Endothelial cell of umbilical vein (primary cell): Measurements from ENCODE around the gene PERCC1. TPM values are rescaled to one million over a fixed set of nuclear protein-coding genes. Genes with fewer than 3 reads are reported as not detected.

Experiments
- BruUV-seq: library from RNA; stranded (reverse); fragments of 400-500 nt; replicated peaks from 2 replicates; lab custom pipeline; 2021; lab: Mats Ljungman, UMichigan
- CTCF ChIA-PET: fragments of 300-600, 350-600 bp; sonication (Branson Sonifier 250); formaldehyde crosslinking; loops from one replicate; lab custom pipeline; 2021; ENCODE audit warnings: antibody characterized with exemption, inconsistent platforms; lab: Charles Lee
- POLR2A ChIA-PET: fragments of 300-600, 350-600 bp; sonication (Branson Sonifier 250); formaldehyde crosslinking; loops from one replicate; lab custom pipeline; 2021; ENCODE audit warnings: antibody characterized with exemption, inconsistent platforms; lab: Charles Lee
- DNase-seq: peaks from one replicate; pipeline ENCODE4 v3.0.0-alpha.2; 2011; ENCODE audit warnings: low read depth, low spot score
- FAIRE-seq: peaks from 2 replicates; lab custom pipeline; 2011; peaks lifted over from hg19 to GRCh38; lab: Jason Lieb, UNC
- H2AFZ ChIP-seq: 2 replicates; pipeline ENCODE4 v1.6.0; 2012; ENCODE audit warnings: low read depth, low read length, control low read depth, inconsistent platforms
- H3K27ac ChIP-seq: 2 replicates; pipeline ENCODE4 v1.5.1; 2011; ENCODE audit warnings: low read depth, mild to moderate bottlenecking, control low read depth, low read length, moderate library complexity; ENCODE audit not compliant: insufficient read depth
- H3K27me3 ChIP-seq, 2 experiments: 2 replicates each; pipeline versions ENCODE4 v1.6.0 to v1.6.1; 2011; ENCODE audit warnings: low read length in 2 of 2, mixed read lengths in 1 of 2; ENCODE audit not compliant: control insufficient read depth in 2 of 2, insufficient read depth in 2 of 2
- H3K36me3 ChIP-seq, 2 experiments: 2 replicates in 1 of 2; 3 replicates in 1 of 2; pipeline ENCODE4 v1.5.1; 2011; ENCODE audit warnings: low read length in 2 of 2, mild to moderate bottlenecking in 1 of 2, moderate library complexity in 1 of 2; ENCODE audit not compliant: control insufficient read depth in 2 of 2, insufficient read depth in 2 of 2; ENCODE audit errors: extremely low read depth in 1 of 2
- H3K4me1 ChIP-seq: 3 replicates; pipeline ENCODE4 v1.5.1; 2011; ENCODE audit warnings: mild to moderate bottlenecking, low read length; ENCODE audit not compliant: control insufficient read depth, insufficient read depth; ENCODE audit errors: extremely low read depth
- H3K4me2 ChIP-seq: 2 replicates; pipeline ENCODE4 v1.6.1; 2011; ENCODE audit warnings: low read length, control low read depth, mixed read lengths; ENCODE audit not compliant: insufficient read depth
- H3K4me3 ChIP-seq, 3 experiments: fragments of 200-600 bp in 1 of 3; sonication (generic), shearing (Covaris generic) in 1 of 3; replicated peaks in 1 of 3; 2 replicates each; pipeline ENCODE4 v1.5.1; 2011 to 2016; ENCODE audit warnings: control low read depth in 3 of 3, low read length in 3 of 3, mild to moderate bottlenecking in 2 of 3, inconsistent platforms in 1 of 3, low read depth in 1 of 3, moderate library complexity in 1 of 3; ENCODE audit not compliant: insufficient read depth in 1 of 3
- H3K79me2 ChIP-seq: 2 replicates; pipeline ENCODE4 v1.6.0; 2012; ENCODE audit warnings: low read length, inconsistent platforms; ENCODE audit not compliant: control insufficient read depth, insufficient read depth
- H3K9ac ChIP-seq: replicated peaks from 2 replicates; pipeline ENCODE3; 2011; ENCODE audit warnings: low read length, control low read depth; ENCODE audit not compliant: insufficient read depth; ENCODE audit errors: extremely low read depth
- H3K9me1 ChIP-seq: replicated peaks from 3 replicates; pipeline ENCODE4 v1.6.0; 2011; ENCODE audit warnings: mild to moderate bottlenecking, low read length; ENCODE audit not compliant: control insufficient read depth, insufficient read depth; ENCODE audit errors: extremely low read depth
- H3K9me3 ChIP-seq: replicated peaks from 2 replicates; pipeline ENCODE4 v1.5.1; 2012; ENCODE audit warnings: low read length, inconsistent platforms; ENCODE audit not compliant: control insufficient read depth, insufficient read depth
- H4K20me1 ChIP-seq: replicated peaks from 2 replicates; pipeline ENCODE3; 2011; ENCODE audit warnings: mild to moderate bottlenecking, low read length; ENCODE audit not compliant: control insufficient read depth, insufficient read depth; ENCODE audit errors: extremely low read depth
- CTCF ChIP-seq, 2 donors: IDR thresholded peaks; 1 replicate in 1 of 2; 2 replicates in 1 of 2; pipeline ENCODE4 v1.5.1; 2011; ENCODE audit warnings: low read length in 2 of 2, mild to moderate bottlenecking in 2 of 2, moderate library complexity in 2 of 2, control low read depth in 1 of 2, inconsistent platforms in 1 of 2, low read depth in 1 of 2; ENCODE audit not compliant: insufficient read depth in 1 of 2; ENCODE audit errors: extremely low read depth in 1 of 2
- EZH2 ChIP-seq: IDR thresholded peaks from 2 replicates; pipeline ENCODE4 v1.6.1; 2012; ENCODE audit warnings: borderline replicate concordance, low read depth, mild to moderate bottlenecking, moderate library complexity, low read length, inconsistent platforms; ENCODE audit not compliant: severe bottlenecking
- FOS ChIP-seq: IDR thresholded peaks from 2 replicates; pipeline ENCODE4 v1.6.1; 2011; ENCODE audit warnings: mild to moderate bottlenecking, low read length, moderate library complexity, borderline replicate concordance; ENCODE audit not compliant: insufficient read depth
- GATA2 ChIP-seq: IDR thresholded peaks from 2 replicates; pipeline ENCODE4 v1.7.0; 2011; ENCODE audit warnings: low read depth, mild to moderate bottlenecking, moderate library complexity, mixed read lengths, low read length; ENCODE audit not compliant: insufficient read length, insufficient read depth
- JUN ChIP-seq: IDR thresholded peaks from 2 replicates; pipeline ENCODE4 v1.6.1; 2011; ENCODE audit warnings: borderline replicate concordance, low read depth; ENCODE audit not compliant: insufficient read length, insufficient read depth
- MAX ChIP-seq: IDR thresholded peaks from 2 replicates; pipeline ENCODE4 v1.6.1; 2011; ENCODE audit not compliant: insufficient read depth, insufficient read length
- MYC ChIP-seq: IDR thresholded peaks from one replicate; pipeline ENCODE4 v1.6.1; 2011; ENCODE audit warnings: mild to moderate bottlenecking, low read depth, low read length
- POLR2AphosphoS5 ChIP-seq: IDR thresholded peaks from 2 replicates; pipeline ENCODE4 v1.6.1; 2012; ENCODE audit warnings: low read depth, mild to moderate bottlenecking, control low read depth, low read length, moderate library complexity; ENCODE audit not compliant: insufficient read depth
- dilution Hi-C: fragments of 300-500 bp; cut with MboI; formaldehyde crosslinking; loops from one replicate; pipeline ENCODE4 v1.15.0; 2019; ENCODE audit warnings: low sequenced_read_pairs; ENCODE audit not compliant: extremely low pct_ligation_motif_present
- intact Hi-C: fragments of 100-400 bp; cut with micrococcal nuclease; formaldehyde crosslinking; loops from one replicate; pipeline ENCODE4 v1.10.0; 2022
- polyA plus RNA-seq, 4 experiments: library from polyadenylated mRNA; depleted of rRNA in 3 of 4; stranded (reverse) in 3 of 4; unstranded in 1 of 4; fragments of >200 nt; gene quantifications; 2 replicates each; pipeline versions ENCODE4 v1.2.1 to v1.2.3, GENCODE V29; 2011 to 2012; ENCODE audit warnings: missing spikeins in 1 of 4
- total RNA-seq: library from RNA; stranded (reverse); gene quantifications from 2 replicates; pipeline ENCODE4 v1.2.3, GENCODE V29; 2021

PERCC1 gene
- total and polyA plus RNA-seq, 2 donors (not counting 3 experiments of a cell fraction or from before 2014, with no cell fraction given), result not detected

DNA sequence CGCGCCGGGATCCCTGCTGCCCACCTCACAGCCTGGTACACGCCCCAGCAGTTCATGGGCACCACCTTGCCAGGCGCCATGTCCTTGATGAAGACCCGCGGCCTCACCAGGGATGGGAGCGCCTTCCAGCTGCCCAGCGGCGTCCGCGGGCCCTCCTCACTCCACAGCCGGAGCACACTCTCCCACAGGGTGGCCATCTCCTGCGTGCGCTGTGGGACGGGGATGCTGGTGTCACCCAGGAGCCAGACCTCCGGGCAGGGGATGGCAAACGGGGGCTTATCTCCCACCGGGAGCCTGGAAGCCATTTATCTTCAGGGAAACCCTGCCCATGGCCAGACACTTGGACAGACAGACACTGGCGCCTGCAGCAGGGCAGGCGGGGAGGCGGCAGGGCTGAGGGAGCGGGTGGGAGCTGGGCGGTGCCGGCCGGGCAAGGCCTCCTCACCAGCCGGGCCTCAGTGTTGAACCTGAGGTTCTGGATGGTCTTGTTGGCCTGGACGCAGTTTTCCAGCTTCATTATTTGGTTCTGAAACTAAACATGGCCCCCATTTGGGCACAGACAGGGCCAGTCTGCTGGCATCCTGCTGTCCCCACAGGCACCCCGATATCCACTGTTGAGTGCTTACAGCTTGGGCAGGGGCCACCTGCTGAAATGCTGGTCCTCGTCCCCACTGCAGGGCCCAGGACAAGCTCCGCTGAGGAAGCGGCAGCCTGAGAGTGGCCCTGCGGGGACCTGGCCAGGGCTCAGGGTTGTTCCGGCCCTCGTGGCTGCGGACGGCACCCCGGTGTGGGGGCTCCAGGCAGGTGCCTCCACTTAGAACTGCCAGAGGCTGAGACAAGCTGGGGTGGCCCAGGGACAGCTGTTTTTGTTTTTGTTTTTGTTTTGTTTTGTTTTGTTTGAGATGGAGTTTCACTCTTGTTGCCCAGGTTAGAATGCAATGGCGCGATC, 4.0 kb downstream of the PERCC1 start:
- Histone ChIP-seq H4K20me1 (no peaks in the 10 kb centered on the region), H3K79me2 (no peaks in the 10 kb centered on the region), H3K36me3 (no peaks in the 10 kb centered on the region), H3K27me3 (no peaks in the 10 kb centered on the region), H3K9me1 (no peaks in the 10 kb centered on the region), H3K27ac (no peak overlapping the region), H2AFZ (no peak overlapping the region), H3K4me3 (no peak overlapping the region), H3K4me2 (no peak overlapping the region), H3K4me1 (no peaks in the 10 kb centered on the region), H3K9me3 (no peaks in the 10 kb centered on the region), H3K9ac (no peak overlapping the region)
- BruUV-seq, result no TSS peak
- intact Hi-C loops (no loop called here), dilution Hi-C loops (no loop called here)
- FAIRE-seq (no peak), DNase-seq (no peak)
- ChIA-PET CTCF (no interaction called here), POLR2A (no interaction called here)
- TF ChIP-seq MAX (no peak), EZH2 (no peak), MYC (no peak), FOS (no peak), JUN (no peak), CTCF (IDR thresholded peaks at IDR 0.05; ENCODE audit: extremely low read depth in 1 of 2, insufficient read depth in 1 of 2, low read depth in 1 of 2, low read length in 2 of 2) (no peak), GATA2 (no peak), POLR2AphosphoS5 (no peak)
